ENCODE results near the gene KIF4A. TPM values are rescaled to one million over a fixed set of nuclear protein-coding genes. Genes with fewer than 3 reads are reported as not detected.
"Not testable (repeated sequence)": the region's sequence is repeated elsewhere in the genome, so short reads cannot be mapped to it uniquely, and the experiment has no call there.

KIF4A gene
- total RNA-seq, 2 experiments from 2014 or later = 27.9 to 28.8 TPM

- no peak overlapping the region for H3K27ac Mint-ChIP-seq
- ATAC-seq (ENCODE audit: low read depth) (peak; percentile 77), DNase-seq (peak; percentile 36)
- no peaks in the 10 kb centered on the region for H3K9me3 Mint-ChIP-seq
- H3K36me3 Mint-ChIP-seq = no peaks in the 10 kb centered on the region
- H3K4me3 Mint-ChIP-seq = no peak overlapping the region
- POLR2A ChIA-PET = no interaction called here
- H3K27me3 Mint-ChIP-seq = peaks cover 2% of the 10 kb centered on the region
- peaks cover 1% of the 10 kb centered on the region for H3K4me1 Mint-ChIP-seq
Measured at GRCh38 chrX:70262952-70263567, 26.8 kb upstream of the KIF4A start.

- POLR2A ChIA-PET = no interaction called here
- no peak for ATAC-seq (ENCODE audit: low read depth)
Measured at GRCh38 chrX:70264784-70265183, 25.1 kb upstream of the KIF4A start.

GRCh38 chrX:70268034-70268433, 21.9 kb upstream of the KIF4A start, which contains the start of gene ARR3:
Gene ARR3 (plus strand): TSS chrX:70268334. CDS start chrX:70269386, 1,052 bp downstream.
- no peak within 1 kb of the TSS for H3K27ac Mint-ChIP-seq
- peaks cover 1% of the 10 kb centered on the region for H3K4me1 Mint-ChIP-seq
- H3K27me3 Mint-ChIP-seq = peaks cover 4% of the 10 kb centered on the region
- POLR2A ChIA-PET = no interaction called here
- H3K4me3 Mint-ChIP-seq = no peak within 1 kb of the TSS
- no peak for ATAC-seq (ENCODE audit: low read depth)
- no peaks in the 10 kb centered on the region for H3K9me3 Mint-ChIP-seq
- no peak for DNase-seq
- no peaks in the 10 kb centered on the region for H3K36me3 Mint-ChIP-seq

More at GRCh38 chrX:70264784-70265183, 25.1 kb upstream of the KIF4A start:
- no peaks in the 10 kb centered on the region for H3K9me3 Mint-ChIP-seq
- H3K4me1 Mint-ChIP-seq = peaks cover 1% of the 10 kb centered on the region
- H3K27ac Mint-ChIP-seq = no peak overlapping the region
- DNase-seq = no peak
- no peaks in the 10 kb centered on the region for H3K36me3 Mint-ChIP-seq
- H3K27me3 Mint-ChIP-seq = peaks cover 2% of the 10 kb centered on the region
- no peak overlapping the region for H3K4me3 Mint-ChIP-seq

GRCh38 chrX:70274029-70274428, 15.9 kb upstream of the KIF4A start:
- POLR2A ChIA-PET; H3K36me3 Mint-ChIP-seq; DNase-seq; H3K4me3 Mint-ChIP-seq; H3K27me3 Mint-ChIP-seq; H3K9me3 Mint-ChIP-seq; ATAC-seq (ENCODE audit: low read depth); H3K27ac Mint-ChIP-seq; H3K4me1 Mint-ChIP-seq: not testable (repeated sequence)

- Mint-ChIP-seq H3K36me3 (peaks cover 6% of the 10 kb centered on the region), H3K9me3 (no peaks in the 10 kb centered on the region), H3K27ac (no peak overlapping the region), H3K27me3 (no peaks in the 10 kb centered on the region), H3K4me1 (no peaks in the 10 kb centered on the region), H3K4me3 (no peak overlapping the region)
- no peak for ATAC-seq (ENCODE audit: low read depth)
- no peak for DNase-seq
- POLR2A ChIA-PET = no interaction called here
Measured at GRCh38 chrX:70279081-70279480, 10.8 kb upstream of the KIF4A start.

GRCh38 chrX:70280573-70280972, 9.3 kb upstream of the KIF4A start:
- Mint-ChIP-seq H3K27me3 (no peaks in the 10 kb centered on the region), H3K27ac (no peak overlapping the region), H3K9me3 (no peaks in the 10 kb centered on the region), H3K4me3 (no peak overlapping the region), H3K36me3 (peaks cover 6% of the 10 kb centered on the region), H3K4me1 (no peaks in the 10 kb centered on the region)
- POLR2A ChIA-PET = interaction anchor here (0.7 kb wide), 1 partner anchor 148 kb away, joined by 7 read pairs; no protein-coding TSS in a partner anchor
- ATAC-seq (ENCODE audit: low read depth) (no peak), DNase-seq (no peak)

GRCh38 chrX:70281951-70282350, 8.0 kb upstream of the KIF4A start, which contains the start of gene RAB41:
Gene RAB41 (plus strand): TSS chrX:70282172. CDS start chrX:70282218, 46 bp downstream.
- Mint-ChIP-seq H3K9me3 (no peaks in the 10 kb centered on the region), H3K4me3 (no peak within 1 kb of the TSS), H3K4me1 (no peaks in the 10 kb centered on the region), H3K27ac (no peak within 1 kb of the TSS), H3K36me3 (peaks cover 10% of the 10 kb centered on the region), H3K27me3 (no peaks in the 10 kb centered on the region)
- POLR2A ChIA-PET = no interaction called here
- DNase-seq = no peak
- ATAC-seq (ENCODE audit: low read depth) = no peak

GRCh38 chrX:70289168-70289792, 624 bp upstream of the KIF4A start:
- no peak for DNase-seq
- ATAC-seq (ENCODE audit: low read depth) = no peak
- POLR2A ChIA-PET = interaction anchor here (0.6 to 2.0 kb wide), 6 partner anchors 11 to 1988 kb away, joined by 3 to 10 read pairs (median 4); partner anchors contain the start of genes IGBP1 and RPS4X

GRCh38 chrX:70292788-70293187, 2.9 kb downstream of the KIF4A start:
- no peak for DNase-seq

More at GRCh38 chrX:70289168-70289792, 624 bp upstream of the KIF4A start:
- H3K4me3 Mint-ChIP-seq = peak overlapping the region; percentile 93
- peaks cover 15% of the 10 kb centered on the region for H3K36me3 Mint-ChIP-seq
- no peaks in the 10 kb centered on the region for H3K9me3 Mint-ChIP-seq
- peak overlapping the region; percentile 89 for H3K27ac Mint-ChIP-seq
- H3K27me3 Mint-ChIP-seq = no peaks in the 10 kb centered on the region
- H3K4me1 Mint-ChIP-seq = peaks cover 17% of the 10 kb centered on the region

GRCh38 chrX:70293621-70294020, 3.7 kb downstream of the KIF4A start:
- POLR2A ChIA-PET = no interaction called here
- H3K27me3 Mint-ChIP-seq = no peaks in the 10 kb centered on the region

More at GRCh38 chrX:70292788-70293187, 2.9 kb downstream of the KIF4A start:
- no peak for ATAC-seq (ENCODE audit: low read depth)
- Mint-ChIP-seq H3K27ac (no peak overlapping the region), H3K27me3 (no peaks in the 10 kb centered on the region), H3K36me3 (peaks cover 12% of the 10 kb centered on the region), H3K9me3 (no peaks in the 10 kb centered on the region), H3K4me3 (peak overlapping the region; percentile 93), H3K4me1 (peaks cover 17% of the 10 kb centered on the region)
- POLR2A ChIA-PET = no interaction called here

GRCh38 chrX:70301716-70302115, 11.8 kb downstream of the KIF4A start:
- ATAC-seq (ENCODE audit: low read depth) = no peak
- Mint-ChIP-seq H3K4me3 (no peak overlapping the region), H3K27ac (no peak overlapping the region), H3K27me3 (no peaks in the 10 kb centered on the region), H3K4me1 (peaks cover 2% of the 10 kb centered on the region), H3K9me3 (no peaks in the 10 kb centered on the region), H3K36me3 (peaks cover 46% of the 10 kb centered on the region)
- no peak for DNase-seq
- POLR2A ChIA-PET = no interaction called here

More at GRCh38 chrX:70293621-70294020, 3.7 kb downstream of the KIF4A start:
- H3K4me3 Mint-ChIP-seq = no peak overlapping the region
- no peak overlapping the region for H3K27ac Mint-ChIP-seq
- DNase-seq (no peak), ATAC-seq (ENCODE audit: low read depth) (no peak)
- no peaks in the 10 kb centered on the region for H3K9me3 Mint-ChIP-seq
- peaks cover 12% of the 10 kb centered on the region for H3K36me3 Mint-ChIP-seq
- H3K4me1 Mint-ChIP-seq = peaks cover 17% of the 10 kb centered on the region

GRCh38 chrX:70313503-70313902, 23.6 kb downstream of the KIF4A start:
- Mint-ChIP-seq H3K9me3 (no peaks in the 10 kb centered on the region), H3K27ac (no peak overlapping the region), H3K27me3 (no peaks in the 10 kb centered on the region), H3K4me1 (peaks cover 3% of the 10 kb centered on the region), H3K4me3 (no peak overlapping the region), H3K36me3 (peaks cover 29% of the 10 kb centered on the region)
- POLR2A ChIA-PET = no interaction called here
- ATAC-seq (ENCODE audit: low read depth) (no peak), DNase-seq (no peak)

- Mint-ChIP-seq H3K4me1 (no peaks in the 10 kb centered on the region), H3K27ac (no peak overlapping the region), H3K4me3 (no peak overlapping the region), H3K27me3 (no peaks in the 10 kb centered on the region), H3K36me3 (peaks cover 14% of the 10 kb centered on the region), H3K9me3 (no peaks in the 10 kb centered on the region)
- POLR2A ChIA-PET = no interaction called here
- DNase-seq (no peak), ATAC-seq (ENCODE audit: low read depth) (no peak)
Measured at GRCh38 chrX:70322784-70323183, 32.9 kb downstream of the KIF4A start.

- peaks cover 15% of the 10 kb centered on the region for H3K36me3 Mint-ChIP-seq
- POLR2A ChIA-PET; H3K27me3 Mint-ChIP-seq; DNase-seq; H3K4me1 Mint-ChIP-seq; ATAC-seq (ENCODE audit: low read depth); H3K9me3 Mint-ChIP-seq; H3K4me3 Mint-ChIP-seq; H3K27ac Mint-ChIP-seq: not testable (repeated sequence)
Measured at GRCh38 chrX:70323628-70324027, 33.7 kb downstream of the KIF4A start.

Data from activated naive CD8-positive, alpha-beta T cell treated with anti-CD3 and anti-CD28 coated beads, Interleukin-2, amount 10 ng/mL, durations not matched to agents 7 days and 5 days (primary cell).